H1 (cell line): ENCODE measurements around the gene GIGYF2.

Experiments used
- BRCA1 ChIP-seq: IDR thresholded peaks from 2 replicates; pipeline ENCODE4 v1.6.1; 2012; ENCODE audit warnings: low read depth, low read length, improper control_type of control experiment
- GTF2F1 ChIP-seq: IDR thresholded peaks from 2 replicates; pipeline ENCODE4 v1.6.1; 2012; ENCODE audit warnings: low read depth, low read length, improper control_type of control experiment, borderline replicate concordance
- HDAC2 ChIP-seq, 2 experiments: fragments of 300-600 bp in 1 of 2; sonication (generic) in 1 of 2; IDR thresholded peaks; 2 replicates each; pipeline ENCODE4 v1.6.1; 2011 to 2012; ENCODE audit warnings: low read depth in 2 of 2, low read length in 2 of 2, mild to moderate bottlenecking in 2 of 2, moderate library complexity in 2 of 2, borderline replicate concordance in 1 of 2, inconsistent platforms in 1 of 2
- POLR2A ChIP-seq, 2 experiments: IDR thresholded peaks; 1 replicate in 1 of 2; 2 replicates in 1 of 2; pipeline ENCODE4 v1.6.1; 2011; ENCODE audit warnings: low read depth in 2 of 2, low read length in 2 of 2, mild to moderate bottlenecking in 2 of 2; ENCODE audit errors: control extremely low read depth in 1 of 2
- RAD21 ChIP-seq, 2 experiments: IDR thresholded peaks in 1 of 2; conservative IDR thresholded peaks in 1 of 2; 2 replicates each; pipeline ENCODE4 v1.6.1; 2011; ENCODE audit warnings: low read depth in 2 of 2, low read length in 2 of 2, improper control_type of control experiment in 1 of 2, inconsistent platforms in 1 of 2, mild to moderate bottlenecking in 1 of 2, moderate library complexity in 1 of 2
- SIN3A ChIP-seq, 2 experiments: IDR thresholded peaks in 1 of 2; conservative IDR thresholded peaks in 1 of 2; 2 replicates each; pipeline ENCODE4 v1.6.1; 2011 to 2012; ENCODE audit warnings: low read length in 2 of 2, improper control_type of control experiment in 1 of 2, low read depth in 1 of 2, mild to moderate bottlenecking in 1 of 2
- TF ChIP-seq, protein P1 (sequence below), 3 experiments: IDR thresholded peaks; 1 replicate in 2 of 3; 2 replicates in 1 of 3; pipeline versions ENCODE4 v1.5.1 to v1.6.1; 2011; ENCODE audit warnings: low read length in 3 of 3, mild to moderate bottlenecking in 3 of 3, inconsistent platforms in 2 of 3, low read depth in 1 of 3, moderate library complexity in 1 of 3; ENCODE audit not compliant: insufficient read depth in 1 of 3; ENCODE audit errors: control extremely low read depth in 1 of 3
- TF ChIP-seq, protein P2 (sequence below): IDR thresholded peaks from 2 replicates; pipeline ENCODE4 v1.6.1; 2012; ENCODE audit warnings: inconsistent platforms

DNA sequence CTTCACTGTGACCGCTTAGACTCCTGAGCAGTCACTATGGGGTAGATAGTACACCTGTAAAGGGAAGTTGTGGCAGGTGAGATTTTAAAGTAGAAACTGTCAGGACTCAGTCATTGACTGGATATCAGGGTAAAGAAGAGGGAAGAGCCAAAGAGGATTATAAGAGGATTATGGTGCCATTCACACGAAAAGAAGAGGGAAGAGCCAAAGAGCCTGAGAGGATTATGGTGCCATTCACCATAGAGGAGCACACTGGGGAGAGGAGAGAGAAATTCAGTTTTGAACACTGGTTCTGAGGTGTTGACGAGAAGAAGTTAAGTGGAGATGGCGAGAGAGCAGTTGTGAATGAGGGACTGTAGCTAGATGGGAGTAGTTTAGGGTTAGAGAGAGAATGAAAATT, 96.1 kb downstream of the GIGYF2 start:
- TF ChIP-seq, protein P1, sequence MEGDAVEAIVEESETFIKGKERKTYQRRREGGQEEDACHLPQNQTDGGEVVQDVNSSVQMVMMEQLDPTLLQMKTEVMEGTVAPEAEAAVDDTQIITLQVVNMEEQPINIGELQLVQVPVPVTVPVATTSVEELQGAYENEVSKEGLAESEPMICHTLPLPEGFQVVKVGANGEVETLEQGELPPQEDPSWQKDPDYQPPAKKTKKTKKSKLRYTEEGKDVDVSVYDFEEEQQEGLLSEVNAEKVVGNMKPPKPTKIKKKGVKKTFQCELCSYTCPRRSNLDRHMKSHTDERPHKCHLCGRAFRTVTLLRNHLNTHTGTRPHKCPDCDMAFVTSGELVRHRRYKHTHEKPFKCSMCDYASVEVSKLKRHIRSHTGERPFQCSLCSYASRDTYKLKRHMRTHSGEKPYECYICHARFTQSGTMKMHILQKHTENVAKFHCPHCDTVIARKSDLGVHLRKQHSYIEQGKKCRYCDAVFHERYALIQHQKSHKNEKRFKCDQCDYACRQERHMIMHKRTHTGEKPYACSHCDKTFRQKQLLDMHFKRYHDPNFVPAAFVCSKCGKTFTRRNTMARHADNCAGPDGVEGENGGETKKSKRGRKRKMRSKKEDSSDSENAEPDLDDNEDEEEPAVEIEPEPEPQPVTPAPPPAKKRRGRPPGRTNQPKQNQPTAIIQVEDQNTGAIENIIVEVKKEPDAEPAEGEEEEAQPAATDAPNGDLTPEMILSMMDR (IDR thresholded peaks at IDR 0.05; ENCODE audit: control extremely low read depth in 1 of 3, insufficient read depth in 1 of 3, low read depth in 1 of 3, low read length in 3 of 3) = no peak
- no peak for TF ChIP-seq POLR2A (IDR thresholded peaks at IDR 0.05; ENCODE audit: control extremely low read depth in 1 of 2, low read depth in 2 of 2, low read length in 2 of 2)
- TF ChIP-seq, protein P2, sequence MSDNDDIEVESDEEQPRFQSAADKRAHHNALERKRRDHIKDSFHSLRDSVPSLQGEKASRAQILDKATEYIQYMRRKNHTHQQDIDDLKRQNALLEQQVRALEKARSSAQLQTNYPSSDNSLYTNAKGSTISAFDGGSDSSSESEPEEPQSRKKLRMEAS = no peak
- no peak for TF ChIP-seq BRCA1
- TF ChIP-seq HDAC2 (IDR thresholded peaks at IDR 0.05; ENCODE audit: borderline replicate concordance in 1 of 2, low read depth in 2 of 2, low read length in 2 of 2) = no peak
- TF ChIP-seq GTF2F1 = no peak
- TF ChIP-seq RAD21 (IDR thresholded peaks at IDR 0.05 in 1 of 2, conservative IDR thresholded peaks at IDR 0.05 in 1 of 2; ENCODE audit: low read depth in 2 of 2, low read length in 2 of 2) = no peak
- no peak for TF ChIP-seq SIN3A (conservative IDR thresholded peaks at IDR 0.05 in 1 of 2, IDR thresholded peaks at IDR 0.05 in 1 of 2; ENCODE audit: low read depth in 1 of 2, low read length in 2 of 2)
